ENCODE data around the gene MYO9B. TPM values are rescaled to one million over a fixed set of nuclear protein-coding genes. Genes with fewer than 3 reads are reported as not detected.

Gene MYO9B
- total RNA-seq, 1 experiment from 2014 or later = 85.4 TPM

DNA sequence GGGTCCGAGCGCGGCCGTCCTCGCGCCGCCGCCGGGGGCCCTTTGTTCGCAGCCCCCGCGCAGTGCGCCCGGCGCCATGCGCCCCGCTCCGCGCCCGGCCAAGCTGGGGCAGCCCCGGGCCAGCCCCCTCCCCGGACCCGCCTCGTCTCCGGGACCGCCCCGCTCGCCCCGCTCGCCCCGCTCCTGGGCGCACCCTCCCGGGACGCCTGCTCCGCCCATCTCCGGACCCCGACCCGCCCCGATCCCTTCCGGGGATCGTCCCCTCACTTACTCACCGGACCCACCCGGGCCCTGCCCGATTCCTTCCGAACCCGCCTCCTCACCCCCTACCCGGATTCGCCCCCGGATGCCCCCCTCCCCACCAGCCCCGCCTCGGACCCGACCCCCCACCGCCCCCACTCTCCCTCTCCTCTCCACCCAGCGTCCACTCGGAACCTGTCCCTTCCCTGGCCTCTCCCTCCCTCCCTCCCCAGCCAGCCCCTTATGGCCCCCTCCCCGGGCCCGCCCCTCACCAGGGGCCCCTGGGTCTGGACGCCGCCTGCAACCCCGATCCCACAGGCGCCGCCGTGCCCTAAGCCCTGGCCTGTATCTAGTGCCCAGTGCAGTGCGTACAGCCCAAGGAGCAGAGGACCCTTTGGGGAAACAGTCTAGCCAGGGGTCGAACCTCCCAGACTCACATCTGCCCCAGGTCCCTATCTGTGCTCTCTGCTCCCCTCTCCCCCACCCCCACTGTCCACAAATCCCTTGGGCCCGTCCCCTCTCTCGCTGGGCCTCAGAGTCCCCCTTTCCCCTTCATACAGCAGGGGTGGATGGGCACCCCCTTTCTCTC is 48.7 kb upstream of the MYO9B start, which contains the start of gene CPAMD8:
TSS of gene CPAMD8 (minus strand) at position 105 of the 829 bp plus-strand sequence. CDS start 168 bp downstream, outside the sequence.
- no peak for DNase-seq (ENCODE audit: low spot score)
- Histone ChIP-seq H3K36me3 (ENCODE audit: insufficient read depth, low read length, poor library complexity, severe bottlenecking) (no peaks in the 10 kb centered on the region), H3K4me3 (ENCODE audit: low read depth, low read length, poor library complexity, severe bottlenecking) (peak within 1 kb of the TSS; percentile 36), H3K27me3 (replicated peaks; ENCODE audit: insufficient read depth, low read depth, low read length, poor library complexity) (peaks cover 33% of the 10 kb centered on the region), H3K9me3 (ENCODE audit: low read depth, low read length, poor library complexity, severe bottlenecking) (peaks cover 7% of the 10 kb centered on the region), H3K27ac (ENCODE audit: low read depth, low read length, poor library complexity, severe bottlenecking) (no peak within 1 kb of the TSS), H3K4me1 (ENCODE audit: insufficient read depth, low read length, poor library complexity, severe bottlenecking) (peaks cover 7% of the 10 kb centered on the region)
- BruUV-seq (replicated peaks) = no TSS peak
- TF ChIP-seq, protein P1, sequence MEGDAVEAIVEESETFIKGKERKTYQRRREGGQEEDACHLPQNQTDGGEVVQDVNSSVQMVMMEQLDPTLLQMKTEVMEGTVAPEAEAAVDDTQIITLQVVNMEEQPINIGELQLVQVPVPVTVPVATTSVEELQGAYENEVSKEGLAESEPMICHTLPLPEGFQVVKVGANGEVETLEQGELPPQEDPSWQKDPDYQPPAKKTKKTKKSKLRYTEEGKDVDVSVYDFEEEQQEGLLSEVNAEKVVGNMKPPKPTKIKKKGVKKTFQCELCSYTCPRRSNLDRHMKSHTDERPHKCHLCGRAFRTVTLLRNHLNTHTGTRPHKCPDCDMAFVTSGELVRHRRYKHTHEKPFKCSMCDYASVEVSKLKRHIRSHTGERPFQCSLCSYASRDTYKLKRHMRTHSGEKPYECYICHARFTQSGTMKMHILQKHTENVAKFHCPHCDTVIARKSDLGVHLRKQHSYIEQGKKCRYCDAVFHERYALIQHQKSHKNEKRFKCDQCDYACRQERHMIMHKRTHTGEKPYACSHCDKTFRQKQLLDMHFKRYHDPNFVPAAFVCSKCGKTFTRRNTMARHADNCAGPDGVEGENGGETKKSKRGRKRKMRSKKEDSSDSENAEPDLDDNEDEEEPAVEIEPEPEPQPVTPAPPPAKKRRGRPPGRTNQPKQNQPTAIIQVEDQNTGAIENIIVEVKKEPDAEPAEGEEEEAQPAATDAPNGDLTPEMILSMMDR (conservative IDR thresholded peaks at IDR 0.05; ENCODE audit: low read depth, low read length) = no peak
- TF ChIP-seq EZH2 (IDR thresholded peaks at IDR 0.05; ENCODE audit: borderline replicate concordance, low read depth, low read length, poor library complexity, severe bottlenecking) = no peak
- intact Hi-C loops (cut with micrococcal nuclease; ENCODE audit: unreplicated experiment) = no loop called here
- CTCF ChIA-PET = interaction anchor here (0.6 kb wide), 1 partner anchor 392 kb away, joined by 3 read pairs; no protein-coding TSS in a partner anchor
- POLR2A ChIA-PET (ENCODE audit: low non-redundant PET) = no interaction called here

DNA sequence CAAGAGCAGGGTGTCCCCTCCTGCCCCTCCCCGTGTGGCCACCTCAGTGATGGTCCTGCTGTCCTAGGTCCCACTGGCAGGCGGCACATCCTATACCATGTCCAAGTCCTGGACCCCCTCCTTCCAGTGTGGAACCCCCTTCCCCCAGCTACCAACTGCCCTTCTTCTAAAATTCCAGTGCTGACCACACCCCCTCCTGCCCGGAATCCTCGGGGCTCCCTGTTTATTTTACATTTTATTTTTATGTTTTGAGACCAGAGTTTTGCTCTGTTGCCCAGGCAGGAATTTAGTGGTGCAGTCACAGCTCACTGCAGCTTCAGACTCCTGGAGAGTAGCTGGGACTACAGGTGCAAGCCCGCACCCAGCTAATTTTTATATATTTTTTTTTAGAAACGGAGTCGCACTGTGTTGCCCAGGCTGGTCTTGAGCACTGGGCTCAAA is 48.0 kb upstream of the MYO9B start:
- ChIA-PET POLR2A (ENCODE audit: low non-redundant PET) (no interaction called here), CTCF (no interaction called here)
- H3K36me3 ChIP-seq (ENCODE audit: insufficient read depth, low read length, poor library complexity, severe bottlenecking) = no peaks in the 10 kb centered on the region
- no peak overlapping the region for H3K27ac ChIP-seq (ENCODE audit: low read depth, low read length, poor library complexity, severe bottlenecking)
- no TSS peak for BruUV-seq (replicated peaks)
- no peak overlapping the region for H3K4me3 ChIP-seq (ENCODE audit: low read depth, low read length, poor library complexity, severe bottlenecking)
- H3K4me1 ChIP-seq (ENCODE audit: insufficient read depth, low read length, poor library complexity, severe bottlenecking) = peaks cover 7% of the 10 kb centered on the region
- DNase-seq (ENCODE audit: low spot score) = no peak
- TF ChIP-seq EZH2 (IDR thresholded peaks at IDR 0.05; ENCODE audit: borderline replicate concordance, low read depth, low read length, poor library complexity, severe bottlenecking) = no peak
- TF ChIP-seq, protein P1 (conservative IDR thresholded peaks at IDR 0.05; ENCODE audit: low read depth, low read length) = no peak
- H3K9me3 ChIP-seq (ENCODE audit: low read depth, low read length, poor library complexity, severe bottlenecking) = peaks cover 7% of the 10 kb centered on the region
- intact Hi-C loops (cut with micrococcal nuclease; ENCODE audit: unreplicated experiment) = no loop called here
- peaks cover 33% of the 10 kb centered on the region for H3K27me3 ChIP-seq (replicated peaks; ENCODE audit: insufficient read depth, low read depth, low read length, poor library complexity)

DNA sequence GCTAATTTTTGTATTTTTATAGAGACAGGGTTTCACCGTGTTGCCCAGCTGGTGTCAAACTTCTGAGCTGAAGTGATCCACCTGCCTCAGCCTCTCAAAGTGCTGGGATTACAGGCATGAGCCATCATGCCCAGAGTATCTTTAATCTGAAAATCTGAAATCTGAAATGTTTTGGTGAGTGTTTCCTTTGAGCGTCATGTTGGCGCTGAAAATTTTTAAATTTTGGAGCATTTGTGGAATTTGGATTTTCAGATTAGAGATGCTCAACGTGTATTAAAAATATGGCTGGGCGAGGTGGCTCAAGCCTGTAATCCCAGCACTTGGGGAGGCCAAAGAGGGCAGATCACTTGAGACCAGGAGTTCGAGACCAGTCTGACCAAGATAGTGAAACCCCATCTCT is 43.8 kb upstream of the MYO9B start:
- Histone ChIP-seq H3K36me3 (ENCODE audit: insufficient read depth, low read length, poor library complexity, severe bottlenecking) (no peaks in the 10 kb centered on the region), H3K4me3 (ENCODE audit: low read depth, low read length, poor library complexity, severe bottlenecking) (no peak overlapping the region), H3K9me3 (ENCODE audit: low read depth, low read length, poor library complexity, severe bottlenecking) (no peaks in the 10 kb centered on the region), H3K27ac (ENCODE audit: low read depth, low read length, poor library complexity, severe bottlenecking) (no peak overlapping the region), H3K27me3 (replicated peaks; ENCODE audit: insufficient read depth, low read depth, low read length, poor library complexity) (peaks cover 19% of the 10 kb centered on the region), H3K4me1 (ENCODE audit: insufficient read depth, low read length, poor library complexity, severe bottlenecking) (no peaks in the 10 kb centered on the region)
- ChIA-PET CTCF (no interaction called here), POLR2A (ENCODE audit: low non-redundant PET) (no interaction called here)
- no peak for TF ChIP-seq EZH2 (IDR thresholded peaks at IDR 0.05; ENCODE audit: borderline replicate concordance, low read depth, low read length, poor library complexity, severe bottlenecking)
- TF ChIP-seq, protein P1 (conservative IDR thresholded peaks at IDR 0.05; ENCODE audit: low read depth, low read length) = no peak
- no TSS peak for BruUV-seq (replicated peaks)
- no peak for DNase-seq (ENCODE audit: low spot score)
- intact Hi-C loops (cut with micrococcal nuclease; ENCODE audit: unreplicated experiment) = no loop called here

Measured in A673 (cell line).